Amniotic epithelial cell (primary cell): ENCODE measurements around the gene TFAP2C.
"Not testable (repeated sequence)": the region's sequence is repeated elsewhere in the genome, so short reads cannot be mapped to it uniquely, and the experiment has no call there.

Source experiments
- DNase-seq: peaks from one replicate; pipeline ENCODE4 v3.0.0-alpha.2; 2010; ENCODE audit warnings: low read depth

Gene TFAP2C

GRCh38 chr20:56616716-56617115, 12.4 kb upstream of the TFAP2C start:
- DNase-seq = no peak

GRCh38 chr20:56617489-56617888, 11.6 kb upstream of the TFAP2C start:
- DNase-seq = no peak

GRCh38 chr20:56621730-56622129, 7.4 kb upstream of the TFAP2C start:
- no peak for DNase-seq

GRCh38 chr20:56623930-56624329, 5.2 kb upstream of the TFAP2C start:
- DNase-seq = not testable (repeated sequence)

- no peak for DNase-seq
These were observed 4.1 kb upstream of the TFAP2C start for GRCh38 chr20:56624786-56625681.

- no peak for DNase-seq
These were observed 3.3 kb upstream of the TFAP2C start for GRCh38 chr20:56625837-56626236.

- DNase-seq = no peak
These were observed 2.6 kb upstream of the TFAP2C start for GRCh38 chr20:56626367-56627121.

GRCh38 chr20:56627122-56628014, 1.7 kb upstream of the TFAP2C start:
- DNase-seq = no peak

GRCh38 chr20:56628015-56628872, 862 bp upstream of the TFAP2C start:
- no peak for DNase-seq

GRCh38 chr20:56629464-56630085, 469 bp downstream of the TFAP2C start:
- DNase-seq = no peak

GRCh38 chr20:56630086-56630493, 984 bp downstream of the TFAP2C start:
- DNase-seq = peak; percentile 2

GRCh38 chr20:56630506-56631317, 1.6 kb downstream of the TFAP2C start:
- no peak for DNase-seq

- no peak for DNase-seq
These were observed 2.3 kb downstream of the TFAP2C start for GRCh38 chr20:56631318-56631989.

GRCh38 chr20:56631990-56632327, 2.9 kb downstream of the TFAP2C start:
- DNase-seq = no peak

GRCh38 chr20:56634307-56634706, 5.2 kb downstream of the TFAP2C start:
- no peak for DNase-seq

- DNase-seq = no peak
These were observed 5.8 kb downstream of the TFAP2C start for GRCh38 chr20:56634735-56635385.

GRCh38 chr20:56636716-56637115, 7.6 kb downstream of the TFAP2C start:
- DNase-seq = no peak

GRCh38 chr20:56637576-56637975, 8.5 kb downstream of the TFAP2C start:
- no peak for DNase-seq

- DNase-seq = no peak
These were observed 17.5 kb downstream of the TFAP2C start for GRCh38 chr20:56646599-56646998.
